ENCODE data around the gene CADPS2. TPM values are rescaled to one million over a fixed set of nuclear protein-coding genes. Genes with fewer than 3 reads are reported as not detected.

Gene CADPS2
- total and polyA plus RNA-seq, 7 donors, result 1.5 to 3.6 (median 2.1) TPM

DNA sequence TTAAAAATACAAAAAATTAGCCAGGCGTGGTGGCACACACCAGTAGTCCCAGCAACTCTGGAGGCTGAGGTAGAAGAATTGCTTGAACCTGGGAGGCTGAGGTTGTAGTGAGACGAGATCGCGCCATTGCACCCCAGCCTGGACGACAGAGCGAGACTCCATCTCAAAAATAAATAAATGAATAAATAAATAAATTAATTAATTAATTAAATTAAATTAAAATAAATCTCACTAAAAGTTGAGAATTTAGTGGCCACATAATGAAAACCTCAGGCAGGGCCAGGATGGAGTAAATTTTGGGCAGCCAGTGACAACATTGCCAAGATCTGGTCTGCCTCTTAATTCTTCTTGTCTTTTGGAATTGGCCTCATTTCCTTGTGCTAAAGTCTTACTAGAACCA lies 394.3 kb downstream of the CADPS2 start:
- Histone ChIP-seq H3K9me3 (no peaks in the 10 kb centered on the region), H3K27ac (no peak overlapping the region), H3K4me1 (no peaks in the 10 kb centered on the region), H3K27me3 (ENCODE audit: insufficient read depth in 3 of 3, low read length in 2 of 3) (no peaks in the 10 kb centered on the region), H3K36me3 (ENCODE audit: insufficient read depth in 1 of 2, low read depth in 1 of 2) (no peaks in the 10 kb centered on the region), H3K4me3 (no peak overlapping the region)
- no peak for DNase-seq
- no peak for TF ChIP-seq CTCF (IDR thresholded peaks at IDR 0.05)
- ATAC-seq, result no peak
- WGBS, 3 donors, result 96 to 98% (median 98%) methylated on average over 6 of the region's 6 CpGs
- intact Hi-C loops (cut with DNase I), result no loop called here

DNA sequence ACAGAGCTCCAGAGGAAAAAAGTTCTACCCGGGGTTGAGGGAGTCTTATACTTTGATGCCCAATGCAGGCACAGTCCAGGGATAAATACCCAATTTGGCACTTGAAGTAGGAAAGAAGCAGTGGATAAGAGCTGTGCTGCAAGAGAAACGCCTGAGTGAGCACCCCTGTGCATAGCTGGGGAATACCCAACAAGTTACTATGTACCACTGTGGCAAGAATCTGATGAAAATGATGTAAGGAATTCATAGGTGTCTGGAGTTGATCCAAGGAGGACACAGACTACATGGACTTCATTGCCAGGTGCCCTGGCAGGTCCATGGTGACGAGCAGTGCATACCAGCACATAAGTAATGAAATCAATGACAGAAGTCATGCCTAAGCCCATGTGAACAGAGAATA lies 398.0 kb downstream of the CADPS2 start:
- no peak for TF ChIP-seq CTCF (IDR thresholded peaks at IDR 0.05)

DNA sequence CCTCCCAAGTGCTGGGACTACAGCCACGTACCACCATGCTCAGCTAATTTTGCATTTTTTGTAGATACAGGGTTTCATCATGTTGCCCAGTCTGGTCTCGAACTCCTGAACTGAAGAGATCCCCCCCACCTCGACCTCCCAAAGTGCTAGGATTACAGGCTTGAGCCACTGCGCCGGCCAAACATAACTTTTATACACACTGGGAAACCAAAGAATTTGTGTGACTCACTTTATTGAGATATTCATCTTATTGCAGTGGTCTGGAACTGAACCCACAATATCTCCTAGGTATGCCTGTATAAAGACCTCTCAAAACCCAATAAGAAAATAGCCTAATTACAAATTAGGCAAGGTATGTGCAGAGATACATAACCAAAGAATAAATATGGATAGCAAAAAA lies 399.1 kb downstream of the CADPS2 start:
- 80 to 88% (median 83%) methylated on average over 5 of the region's 5 CpGs for WGBS, 3 donors
- intact Hi-C loops (cut with DNase I), result no loop called here

More for the DNA sequence above, 398.0 kb downstream of the CADPS2 start:
- DNase-seq, result no peak
- 73 to 85% (median 85%) methylated on average over 3 of the region's 3 CpGs for WGBS, 3 donors
- no peak for ATAC-seq
- H3K4me1 ChIP-seq, result no peaks in the 10 kb centered on the region
- H3K36me3 ChIP-seq (ENCODE audit: insufficient read depth in 1 of 2, low read depth in 1 of 2), result no peaks in the 10 kb centered on the region
- no peak overlapping the region for H3K4me3 ChIP-seq
- H3K27me3 ChIP-seq (ENCODE audit: insufficient read depth in 3 of 3, low read length in 2 of 3), result no peaks in the 10 kb centered on the region
- intact Hi-C loops (cut with DNase I), result no loop called here
- no peak overlapping the region for H3K27ac ChIP-seq
- H3K9me3 ChIP-seq, result no peaks in the 10 kb centered on the region

GRCh38 chr7:122485856-122486255 lies 400.4 kb downstream of the CADPS2 start:
- TF ChIP-seq CTCF (IDR thresholded peaks at IDR 0.05), result no peak
- Histone ChIP-seq H3K4me3 (no peak overlapping the region), H3K27ac (no peak overlapping the region), H3K27me3 (ENCODE audit: insufficient read depth in 3 of 3, low read length in 2 of 3) (no peaks in the 10 kb centered on the region), H3K36me3 (ENCODE audit: insufficient read depth in 1 of 2, low read depth in 1 of 2) (no peaks in the 10 kb centered on the region), H3K4me1 (no peaks in the 10 kb centered on the region), H3K9me3 (no peaks in the 10 kb centered on the region)
- intact Hi-C loops (cut with DNase I), result no loop called here
- DNase-seq, result no peak
- no peak for ATAC-seq

More for the DNA sequence above, 399.1 kb downstream of the CADPS2 start:
- ATAC-seq (no peak), DNase-seq (no peak)
- H3K27me3 ChIP-seq (ENCODE audit: insufficient read depth in 3 of 3, low read length in 2 of 3), result no peaks in the 10 kb centered on the region
- TF ChIP-seq CTCF (IDR thresholded peaks at IDR 0.05), result no peak
- H3K4me3 ChIP-seq, result no peak overlapping the region
- H3K9me3 ChIP-seq, result no peaks in the 10 kb centered on the region
- no peak overlapping the region for H3K27ac ChIP-seq
- H3K36me3 ChIP-seq (ENCODE audit: insufficient read depth in 1 of 2, low read depth in 1 of 2), result no peaks in the 10 kb centered on the region
- H3K4me1 ChIP-seq, result no peaks in the 10 kb centered on the region

DNA sequence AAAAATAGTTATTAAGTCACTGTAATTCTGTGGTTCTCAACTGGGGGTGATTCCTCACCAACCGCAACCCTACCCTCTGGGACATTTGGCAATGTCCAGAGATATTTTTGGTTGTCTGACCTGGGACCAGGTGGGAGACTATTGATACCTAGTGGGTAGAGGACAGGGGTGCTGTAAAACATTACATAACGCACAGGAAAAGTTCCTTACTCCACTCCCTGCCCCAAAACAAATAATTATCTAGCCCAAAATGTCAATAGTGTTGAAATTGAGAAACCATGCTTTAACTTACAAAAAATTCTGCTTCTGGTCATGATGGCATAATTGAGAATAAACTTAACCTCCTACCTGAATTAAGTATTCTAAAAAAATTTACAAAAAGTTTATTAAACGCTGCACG lies 404.0 kb downstream of the CADPS2 start:
- ATAC-seq (no peak), DNase-seq (no peak)
- H3K27ac ChIP-seq, result no peak overlapping the region
- no peak overlapping the region for H3K4me3 ChIP-seq
- H3K9me3 ChIP-seq, result no peaks in the 10 kb centered on the region
- H3K4me1 ChIP-seq, result no peaks in the 10 kb centered on the region
- no peak for TF ChIP-seq CTCF (IDR thresholded peaks at IDR 0.05)
- 91 to 96% (median 92%) methylated on average over 4 of the region's 4 CpGs for WGBS, 3 donors
- no peaks in the 10 kb centered on the region for H3K36me3 ChIP-seq (ENCODE audit: insufficient read depth in 1 of 2, low read depth in 1 of 2)
- intact Hi-C loops (cut with DNase I), result no loop called here
- H3K27me3 ChIP-seq (ENCODE audit: insufficient read depth in 3 of 3, low read length in 2 of 3), result no peaks in the 10 kb centered on the region

All from psoas muscle (tissue), 8 donors.